Measurements from ENCODE around the gene DDX24.

The DDX24 gene

GRCh38 chr14:94051115-94051514 lies 29.9 kb downstream of the DDX24 start:
- TF ChIP-seq REST (IDR thresholded peaks at IDR 0.05; ENCODE audit: low read depth) (no peak), CEBPB (IDR thresholded peaks at IDR 0.05) (no peak), NFIC (IDR thresholded peaks at IDR 0.05) (no peak), RAD21 (IDR thresholded peaks at IDR 0.05; ENCODE audit: low read depth) (0 out of 2 replicates have a peak, but pooled peaks have one; percentile 11), YY1 (IDR thresholded peaks at IDR 0.05; ENCODE audit: low read depth) (no peak)

GRCh38 chr14:94050231-94050880 lies 30.6 kb downstream of the DDX24 start:
- TF ChIP-seq TEAD4 (IDR thresholded peaks at IDR 0.05) (no peak), FOXM1 (IDR thresholded peaks at IDR 0.05; ENCODE audit: borderline replicate concordance, low read depth) (no peak), NFIC (IDR thresholded peaks at IDR 0.05) (no peak), RAD21 (IDR thresholded peaks at IDR 0.05; ENCODE audit: low read depth) (no peak), MAX (IDR thresholded peaks at IDR 0.05) (no peak), CEBPB (IDR thresholded peaks at IDR 0.05) (no peak), USF1 (IDR thresholded peaks at IDR 0.05) (no peak), CREB1 (IDR thresholded peaks at IDR 0.05; ENCODE audit: low read depth) (no peak), TCF12 (IDR thresholded peaks at IDR 0.05; ENCODE audit: low read depth) (no peak), TAF1 (IDR thresholded peaks at IDR 0.05; ENCODE audit: low read depth) (no peak), YY1 (IDR thresholded peaks at IDR 0.05; ENCODE audit: low read depth) (no peak), EGR1 (IDR thresholded peaks at IDR 0.05) (no peak), REST (IDR thresholded peaks at IDR 0.05; ENCODE audit: low read depth) (no peak), ZBTB7A (IDR thresholded peaks at IDR 0.05; ENCODE audit: low read depth) (no peak), EP300 (IDR thresholded peaks at IDR 0.05; ENCODE audit: borderline replicate concordance) (no peak)

- TF ChIP-seq CREB1 (IDR thresholded peaks at IDR 0.05; ENCODE audit: low read depth) = no peak
- TF ChIP-seq ZBTB7A (IDR thresholded peaks at IDR 0.05; ENCODE audit: low read depth) = no peak
- no peak for TF ChIP-seq MAX (IDR thresholded peaks at IDR 0.05)
- TF ChIP-seq TAF1 (IDR thresholded peaks at IDR 0.05; ENCODE audit: low read depth) = no peak
- no peak for TF ChIP-seq REST (IDR thresholded peaks at IDR 0.05; ENCODE audit: low read depth)
- TF ChIP-seq EP300 (IDR thresholded peaks at IDR 0.05; ENCODE audit: borderline replicate concordance) = no peak
- TF ChIP-seq EGR1 (IDR thresholded peaks at IDR 0.05) = no peak
- TF ChIP-seq NFIC (IDR thresholded peaks at IDR 0.05) = no peak
- no peak for TF ChIP-seq RAD21 (IDR thresholded peaks at IDR 0.05; ENCODE audit: low read depth)
- TF ChIP-seq CEBPB (IDR thresholded peaks at IDR 0.05) = no peak
- no peak for TF ChIP-seq TCF12 (IDR thresholded peaks at IDR 0.05; ENCODE audit: low read depth)
- TF ChIP-seq TEAD4 (IDR thresholded peaks at IDR 0.05) = no peak
- no peak for TF ChIP-seq FOXM1 (IDR thresholded peaks at IDR 0.05; ENCODE audit: borderline replicate concordance, low read depth)
- TF ChIP-seq USF1 (IDR thresholded peaks at IDR 0.05) = no peak
- no peak for TF ChIP-seq YY1 (IDR thresholded peaks at IDR 0.05; ENCODE audit: low read depth)
Observed at GRCh38 chr14:94049625-94050023, 31.4 kb downstream of the DDX24 start.

All from Ishikawa (cell line).